ENCODE measurements around the gene CFAP45.

DNA sequence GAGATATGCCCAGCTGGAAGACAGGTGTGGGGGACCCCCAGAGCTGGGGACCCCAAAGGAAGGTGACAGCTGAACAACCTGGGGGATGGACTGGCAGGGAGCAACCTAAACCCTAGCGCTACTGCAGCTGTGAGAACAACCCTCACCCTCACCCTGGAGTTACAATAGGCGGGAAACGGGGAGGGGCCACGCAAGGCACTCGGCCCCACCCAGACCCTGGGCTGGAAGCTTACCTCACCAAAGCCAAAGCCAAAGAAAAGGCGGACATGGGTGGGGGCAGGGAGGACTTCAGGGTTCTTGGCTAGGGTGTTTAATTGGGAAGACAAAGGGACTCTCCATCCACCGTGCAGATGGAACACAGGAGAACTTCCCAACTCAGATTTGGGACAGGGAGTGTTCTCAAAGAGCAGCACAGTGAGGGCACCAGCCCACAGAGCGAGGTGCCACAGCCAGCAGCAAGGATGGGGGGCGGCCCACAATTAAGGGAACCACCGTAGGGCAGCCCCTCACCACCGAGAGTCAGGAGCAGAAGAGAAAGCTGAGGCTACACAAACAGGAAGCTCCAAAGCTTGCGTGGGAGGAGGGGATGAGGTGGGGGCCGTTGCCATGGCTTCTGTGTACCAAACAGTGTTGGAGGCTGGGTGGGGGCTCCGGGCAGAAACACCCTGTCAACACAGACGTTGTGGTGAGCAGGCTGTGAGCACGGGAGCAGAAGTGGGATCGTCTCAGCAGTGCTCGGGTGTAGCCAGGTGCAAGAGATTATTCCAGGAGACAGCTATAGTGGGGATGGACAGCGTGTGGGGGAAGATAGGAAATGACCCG is 23.4 kb upstream of the CFAP45 start:
- TF ChIP-seq TAF1 (IDR thresholded peaks at IDR 0.05; ENCODE audit: borderline replicate concordance, insufficient read depth, low read length) (no peak), POLR2AphosphoS5 (IDR thresholded peaks at IDR 0.05; ENCODE audit: low read depth, low read length) (no peak), REST (IDR thresholded peaks at IDR 0.05; ENCODE audit: insufficient read depth in 1 of 2, low read depth in 2 of 2, low read length in 2 of 2) (no peak), SIN3A (IDR thresholded peaks at IDR 0.05; ENCODE audit: borderline replicate concordance, insufficient read depth, low read length) (no peak)
